Testis (tissue), 2 donors: ENCODE measurements around the gene PXK.

Experiments
- CTCF ChIP-seq, 3 experiments: fragments of 450-650 bp in 2 of 3; fragments of 200-600 bp in 1 of 3; sonication (generic) in 1 of 3; IDR thresholded peaks; one replicate each; pipeline ENCODE4 v1.5.1; 2016 to 2019; ENCODE audit warnings: antibody characterized with exemption in 3 of 3, mild to moderate bottlenecking in 2 of 3, moderate library complexity in 1 of 3
- POLR2A ChIP-seq: fragments of 450-650 bp; IDR thresholded peaks from one replicate; pipeline ENCODE4 v1.6.1; 2017; ENCODE audit warnings: antibody characterized with exemption, mild to moderate bottlenecking, moderate library complexity

- TF ChIP-seq CTCF (IDR thresholded peaks at IDR 0.05) (no peak), POLR2A (no peak)
Measured at GRCh38 chr3:58326267-58326900, 6.3 kb upstream of the PXK start.
